Fibroblast of lung (primary cell): ENCODE measurements around the gene FAM107B. TPM values are rescaled to one million over a fixed set of nuclear protein-coding genes. Genes with fewer than 3 reads are reported as not detected.

ENCODE experiments used
- DNase-seq, 2 donors: peaks; one replicate each; pipeline versions ENCODE4 v3.0.0 to v3.0.0-alpha.2; 2010; ENCODE audit warnings: low read depth in 2 of 2
- H2AFZ ChIP-seq: 2 replicates; pipeline ENCODE4 v1.5.1; 2012; ENCODE audit warnings: low read length, control low read depth, inconsistent platforms
- H3K27ac ChIP-seq: 2 replicates; pipeline ENCODE4 v1.5.1; 2011; ENCODE audit warnings: low read length, control low read depth; ENCODE audit not compliant: insufficient read depth
- H3K27me3 ChIP-seq: 2 replicates; pipeline ENCODE4 v1.5.1; 2011; ENCODE audit warnings: mild to moderate bottlenecking, low read length; ENCODE audit not compliant: control insufficient read depth, insufficient read depth
- H3K36me3 ChIP-seq: 2 replicates; pipeline ENCODE4 v1.5.1; 2011; ENCODE audit warnings: low read length; ENCODE audit not compliant: control insufficient read depth, insufficient read depth
- H3K4me1 ChIP-seq: 2 replicates; pipeline ENCODE4 v1.5.1; 2011; ENCODE audit warnings: low read length; ENCODE audit not compliant: control insufficient read depth, insufficient read depth; ENCODE audit errors: extremely low read depth
- H3K4me2 ChIP-seq: 2 replicates; pipeline ENCODE4 v1.5.1; 2011; ENCODE audit warnings: low read length, control low read depth; ENCODE audit not compliant: insufficient read depth; ENCODE audit errors: extremely low read depth
- H3K4me3 ChIP-seq, 4 experiments: fragments of 200-600 bp in 1 of 4; sonication (generic) in 1 of 4; replicated peaks in 1 of 4; 2 replicates each; pipeline ENCODE4 v1.5.1; 2011 to 2016; ENCODE audit warnings: low read length in 4 of 4, low read depth in 3 of 4, mild to moderate bottlenecking in 3 of 4, control low read depth in 2 of 4, inconsistent platforms in 1 of 4, mixed read lengths in 1 of 4; ENCODE audit not compliant: insufficient read depth in 1 of 4; ENCODE audit errors: control extremely low read depth in 1 of 4
- H3K79me2 ChIP-seq: 2 replicates; pipeline ENCODE4 v1.5.1; 2012; ENCODE audit warnings: mild to moderate bottlenecking, low read length, inconsistent platforms; ENCODE audit not compliant: control insufficient read depth, insufficient read depth
- H3K9ac ChIP-seq: 2 replicates; pipeline ENCODE4 v1.5.1; 2011; ENCODE audit warnings: mild to moderate bottlenecking, low read length, control low read depth; ENCODE audit not compliant: insufficient read depth
- H3K9me3 ChIP-seq: 2 replicates; pipeline ENCODE4 v1.5.1; 2012; ENCODE audit warnings: low read depth, low read length; ENCODE audit not compliant: control insufficient read depth, insufficient read depth
- H4K20me1 ChIP-seq: 2 replicates; pipeline ENCODE4 v1.5.1; 2011; ENCODE audit warnings: low read length; ENCODE audit not compliant: control insufficient read depth, insufficient read depth; ENCODE audit errors: extremely low read depth
- EZH2 ChIP-seq: IDR thresholded peaks from 2 replicates; pipeline ENCODE4 v1.5.1; 2012; ENCODE audit warnings: low read length, control low read depth, mild to moderate bottlenecking; ENCODE audit errors: missing control alignments
- polyA plus RNA-seq, 2 donors: library from polyadenylated mRNA; depleted of rRNA in 1 of 2; stranded (reverse) in 1 of 2; unstranded in 1 of 2; fragments of >200 nt; gene quantifications; 2 replicates each; pipeline ENCODE4 v1.2.1, GENCODE V29; 2011 to 2012; ENCODE audit warnings: missing spikeins in 1 of 2
- total RNA-seq: library from RNA; depleted of rRNA; stranded (reverse); fragments of >200 nt; gene quantifications from 2 replicates; pipeline ENCODE4 v1.2.1, GENCODE V29; 2014
- TF ChIP-seq, protein P1 (sequence below), 2 donors: IDR thresholded peaks in 1 of 2; conservative IDR thresholded peaks in 1 of 2; 1 replicate in 1 of 2; 2 replicates in 1 of 2; pipeline ENCODE4 v1.5.1; 2011 to 2012; ENCODE audit warnings: low read length in 2 of 2, control low read depth in 1 of 2, inconsistent platforms in 1 of 2, low read depth in 1 of 2, mild to moderate bottlenecking in 1 of 2

Gene FAM107B
- total and polyA plus RNA-seq, 2 donors (not counting 1 experiment from before 2014, with no cell fraction given), result 29.0 to 36.0 TPM

DNA sequence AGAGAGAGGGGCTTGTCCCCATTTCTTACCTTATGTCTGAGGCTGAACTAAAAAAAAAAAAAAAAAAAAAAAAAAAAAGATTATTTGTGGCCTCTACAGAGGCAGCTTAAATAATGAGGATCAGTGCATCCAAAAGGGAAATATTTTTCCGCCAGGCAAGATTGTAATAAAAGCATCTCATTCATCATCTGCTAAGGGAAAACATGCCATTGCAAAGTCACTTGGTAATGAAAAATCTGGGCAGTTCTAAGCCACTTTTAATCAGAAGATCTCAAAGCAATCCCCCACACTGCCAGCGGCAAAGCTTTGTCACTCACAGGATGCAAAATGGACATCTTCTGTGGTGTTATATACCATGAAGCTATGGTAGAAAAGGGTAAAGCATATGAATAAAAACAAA is 3.8 kb downstream of the FAM107B start:
- H3K9ac ChIP-seq, result no peak overlapping the region
- H3K27me3 ChIP-seq, result peaks cover 4% of the 10 kb centered on the region
- DNase-seq, result no peak
- no peaks in the 10 kb centered on the region for H3K4me1 ChIP-seq
- H3K79me2 ChIP-seq, result no peaks in the 10 kb centered on the region
- H3K4me2 ChIP-seq, result no peak overlapping the region
- H3K9me3 ChIP-seq, result no peaks in the 10 kb centered on the region
- no peaks in the 10 kb centered on the region for H4K20me1 ChIP-seq
- H2AFZ ChIP-seq, result no peak overlapping the region
- H3K4me3 ChIP-seq, result no peak overlapping the region
- no peaks in the 10 kb centered on the region for H3K36me3 ChIP-seq
- TF ChIP-seq, protein P1, sequence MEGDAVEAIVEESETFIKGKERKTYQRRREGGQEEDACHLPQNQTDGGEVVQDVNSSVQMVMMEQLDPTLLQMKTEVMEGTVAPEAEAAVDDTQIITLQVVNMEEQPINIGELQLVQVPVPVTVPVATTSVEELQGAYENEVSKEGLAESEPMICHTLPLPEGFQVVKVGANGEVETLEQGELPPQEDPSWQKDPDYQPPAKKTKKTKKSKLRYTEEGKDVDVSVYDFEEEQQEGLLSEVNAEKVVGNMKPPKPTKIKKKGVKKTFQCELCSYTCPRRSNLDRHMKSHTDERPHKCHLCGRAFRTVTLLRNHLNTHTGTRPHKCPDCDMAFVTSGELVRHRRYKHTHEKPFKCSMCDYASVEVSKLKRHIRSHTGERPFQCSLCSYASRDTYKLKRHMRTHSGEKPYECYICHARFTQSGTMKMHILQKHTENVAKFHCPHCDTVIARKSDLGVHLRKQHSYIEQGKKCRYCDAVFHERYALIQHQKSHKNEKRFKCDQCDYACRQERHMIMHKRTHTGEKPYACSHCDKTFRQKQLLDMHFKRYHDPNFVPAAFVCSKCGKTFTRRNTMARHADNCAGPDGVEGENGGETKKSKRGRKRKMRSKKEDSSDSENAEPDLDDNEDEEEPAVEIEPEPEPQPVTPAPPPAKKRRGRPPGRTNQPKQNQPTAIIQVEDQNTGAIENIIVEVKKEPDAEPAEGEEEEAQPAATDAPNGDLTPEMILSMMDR (conservative IDR thresholded peaks at IDR 0.05 in 1 of 2, IDR thresholded peaks at IDR 0.05 in 1 of 2; ENCODE audit: low read depth in 1 of 2, low read length in 2 of 2), result no peak
- no peak for TF ChIP-seq EZH2
- H3K27ac ChIP-seq, result no peak overlapping the region

DNA sequence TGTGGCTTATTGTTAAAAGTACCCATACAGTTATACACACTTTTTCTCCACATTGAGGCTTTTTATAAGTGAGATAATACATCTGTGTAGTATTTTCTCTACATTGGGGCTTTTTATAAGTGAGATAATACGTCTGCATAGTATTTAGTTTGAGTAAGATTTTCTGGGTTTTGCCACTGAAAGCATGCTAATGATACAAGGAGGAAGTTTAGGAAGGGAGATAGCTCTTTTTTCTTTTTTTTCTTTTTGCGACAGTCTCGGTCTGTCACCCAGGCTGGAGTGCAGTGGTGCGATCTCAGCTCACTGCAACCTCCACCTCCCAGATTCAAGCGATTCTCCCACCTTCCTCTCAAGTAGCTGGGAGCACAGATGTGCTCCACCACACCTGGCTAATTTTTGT is 13.3 kb downstream of the FAM107B start:
- no peaks in the 10 kb centered on the region for H3K9me3 ChIP-seq
- H3K36me3 ChIP-seq, result no peaks in the 10 kb centered on the region
- no peak overlapping the region for H3K9ac ChIP-seq
- H3K4me1 ChIP-seq, result no peaks in the 10 kb centered on the region
- H4K20me1 ChIP-seq, result no peaks in the 10 kb centered on the region
- H3K27ac ChIP-seq, result no peak overlapping the region
- TF ChIP-seq, protein P1 (conservative IDR thresholded peaks at IDR 0.05 in 1 of 2, IDR thresholded peaks at IDR 0.05 in 1 of 2; ENCODE audit: low read depth in 1 of 2, low read length in 2 of 2), result no peak
- TF ChIP-seq EZH2, result no peak
- H3K79me2 ChIP-seq, result no peaks in the 10 kb centered on the region
- DNase-seq, result no peak
- peaks cover 8% of the 10 kb centered on the region for H3K27me3 ChIP-seq
- H2AFZ ChIP-seq, result no peak overlapping the region
- no peak overlapping the region for H3K4me2 ChIP-seq
- H3K4me3 ChIP-seq, result no peak overlapping the region

DNA sequence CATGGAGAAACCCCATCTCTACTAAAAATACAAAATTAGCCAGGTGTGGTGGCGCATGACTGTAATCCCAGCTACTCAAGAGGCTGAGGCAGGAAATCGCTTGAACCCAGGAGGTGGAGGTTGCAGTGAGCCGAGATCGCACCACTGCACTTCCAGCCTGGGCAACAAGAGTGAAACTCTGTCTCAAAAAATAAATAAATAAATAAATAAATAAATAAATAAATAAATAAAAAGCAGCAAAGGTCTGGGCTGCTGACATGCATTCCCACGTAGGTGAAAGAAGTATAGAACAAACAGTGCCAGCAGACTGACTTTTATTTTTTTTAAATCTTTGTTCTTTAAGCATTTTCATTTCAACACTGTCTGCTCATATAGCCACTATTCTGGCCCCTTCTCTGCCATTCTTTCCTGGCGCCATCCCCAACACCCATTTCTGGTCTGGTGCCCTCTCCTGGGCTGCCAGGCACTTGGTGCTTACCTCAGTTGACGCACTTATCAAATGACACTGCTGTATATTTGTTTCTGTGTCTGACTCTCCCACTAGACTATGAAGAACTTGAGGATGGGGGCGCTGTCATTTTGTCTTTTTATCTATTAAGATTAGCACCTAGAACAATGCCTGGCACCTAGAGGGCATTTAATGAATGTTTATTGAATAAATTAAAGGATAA is 15.6 kb downstream of the FAM107B start:
- Histone ChIP-seq H3K9ac (no peak overlapping the region), H3K27ac (no peak overlapping the region), H3K79me2 (no peaks in the 10 kb centered on the region), H3K4me2 (no peak overlapping the region), H3K4me1 (no peaks in the 10 kb centered on the region), H3K27me3 (no peaks in the 10 kb centered on the region), H3K36me3 (no peaks in the 10 kb centered on the region), H3K9me3 (no peaks in the 10 kb centered on the region), H3K4me3 (no peak overlapping the region), H4K20me1 (no peaks in the 10 kb centered on the region), H2AFZ (no peak overlapping the region)
- DNase-seq, result no peak
- TF ChIP-seq, protein P1 (conservative IDR thresholded peaks at IDR 0.05 in 1 of 2, IDR thresholded peaks at IDR 0.05 in 1 of 2; ENCODE audit: low read depth in 1 of 2, low read length in 2 of 2), result no peak
- no peak for TF ChIP-seq EZH2
